Endometrial microvascular endothelial cells (primary cell): ENCODE results near the gene SDF4. TPM values are rescaled to one million over a fixed set of nuclear protein-coding genes. Genes with fewer than 3 reads are reported as not detected.
"Not testable (repeated sequence)": the region's sequence is repeated elsewhere in the genome, so short reads cannot be mapped to it uniquely, and the experiment has no call there.

Experiments
- in situ Hi-C: cut with HindIII; loops from 2 replicates; pipeline ENCODE4 v1.10.0; 2017; ENCODE audit warnings: low sequenced_read_pairs, low pct_unique_long_range_greater_than_20kb; ENCODE audit errors: inconsistent ontology term
- total RNA-seq: library from RNA; depleted of rRNA; stranded (reverse); fragments of >200 nt; gene quantifications from one replicate; pipeline ENCODE4 v1.2.3, GENCODE V29; 2015; ENCODE audit errors: inconsistent ontology term

The SDF4 gene
- total RNA-seq, 1 donor from 2014 or later: 186 TPM

- in situ Hi-C loops: no loop called here
These were observed 29.2 kb upstream of the SDF4 start for GRCh38 chr1:1260843-1261560.

- in situ Hi-C loops: no loop called here
These were observed 28.3 kb upstream of the SDF4 start for GRCh38 chr1:1259951-1260600.

- in situ Hi-C loops: no loop called here
These were observed 27.7 kb upstream of the SDF4 start for GRCh38 chr1:1259540-1259939.

GRCh38 chr1:1259119-1259488, 27.3 kb upstream of the SDF4 start:
- in situ Hi-C loops: no loop called here

DNA sequence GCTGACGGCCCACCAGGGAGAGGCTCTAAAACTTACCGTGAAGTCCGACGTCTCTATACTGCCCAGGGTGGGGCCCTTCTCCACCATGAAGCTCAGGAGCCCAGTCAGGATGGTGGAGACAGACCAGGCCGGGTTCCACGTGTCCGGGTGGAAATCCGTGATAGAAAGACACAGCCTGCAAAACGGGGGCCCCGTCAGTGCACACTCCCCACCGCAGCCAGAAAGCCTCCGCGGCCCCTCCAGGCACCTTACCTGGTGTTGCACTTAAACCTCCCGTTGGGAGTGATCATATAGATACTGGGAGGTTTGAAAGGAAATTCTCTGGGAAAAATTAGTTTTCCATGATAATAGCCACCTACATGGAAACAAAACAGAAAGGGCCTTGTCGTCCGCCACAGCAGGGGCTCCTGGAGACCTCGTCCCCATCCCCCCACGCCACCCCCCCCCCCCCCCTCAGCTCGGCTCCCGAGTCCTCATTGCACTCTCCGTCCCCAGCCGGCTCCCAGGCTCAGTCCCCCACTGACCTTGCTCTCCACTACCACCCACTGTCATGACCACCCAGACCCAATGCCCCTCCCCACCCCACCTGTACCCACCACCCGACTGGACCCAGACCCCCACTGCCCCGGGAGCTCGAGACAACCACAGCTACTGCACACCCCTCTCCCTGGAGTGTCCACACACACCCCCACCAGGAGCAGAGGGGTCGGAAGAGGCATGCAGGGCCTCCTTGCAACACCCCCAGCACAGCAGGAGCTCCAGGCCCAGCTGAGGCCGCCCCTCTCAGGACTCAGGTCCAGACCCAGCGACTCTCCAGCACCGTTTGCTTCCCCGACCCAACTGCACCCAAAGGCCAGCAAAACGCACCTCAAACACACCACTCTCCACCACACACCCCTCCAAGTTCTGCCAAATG, 25.4 kb upstream of the SDF4 start:
- in situ Hi-C loops: no loop called here

DNA sequence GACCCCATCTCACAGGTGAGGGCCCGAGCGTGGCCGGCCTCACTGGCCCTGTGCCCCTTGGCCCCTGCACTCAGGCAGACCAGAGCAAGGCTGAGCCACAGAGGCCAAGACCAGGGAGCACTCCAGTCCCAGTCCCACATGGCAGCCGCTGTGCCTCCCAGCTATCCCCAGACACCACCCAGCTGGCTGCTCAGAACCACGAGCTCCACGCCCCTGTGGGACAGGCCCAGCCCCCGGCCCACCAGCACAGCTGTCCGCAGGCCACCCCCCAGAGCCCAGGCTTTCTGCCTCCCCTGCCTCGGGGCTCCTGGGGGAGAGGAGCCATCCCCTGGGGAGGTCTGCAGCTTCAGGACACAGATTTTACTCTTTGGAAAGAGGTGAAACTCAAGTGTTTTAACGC, 23.8 kb upstream of the SDF4 start:
- in situ Hi-C loops: no loop called here

- in situ Hi-C loops: no loop called here
These were observed 23.3 kb upstream of the SDF4 start for GRCh38 chr1:1255078-1255477.

GRCh38 chr1:1254667-1254998, 22.8 kb upstream of the SDF4 start:
- in situ Hi-C loops: no loop called here

DNA sequence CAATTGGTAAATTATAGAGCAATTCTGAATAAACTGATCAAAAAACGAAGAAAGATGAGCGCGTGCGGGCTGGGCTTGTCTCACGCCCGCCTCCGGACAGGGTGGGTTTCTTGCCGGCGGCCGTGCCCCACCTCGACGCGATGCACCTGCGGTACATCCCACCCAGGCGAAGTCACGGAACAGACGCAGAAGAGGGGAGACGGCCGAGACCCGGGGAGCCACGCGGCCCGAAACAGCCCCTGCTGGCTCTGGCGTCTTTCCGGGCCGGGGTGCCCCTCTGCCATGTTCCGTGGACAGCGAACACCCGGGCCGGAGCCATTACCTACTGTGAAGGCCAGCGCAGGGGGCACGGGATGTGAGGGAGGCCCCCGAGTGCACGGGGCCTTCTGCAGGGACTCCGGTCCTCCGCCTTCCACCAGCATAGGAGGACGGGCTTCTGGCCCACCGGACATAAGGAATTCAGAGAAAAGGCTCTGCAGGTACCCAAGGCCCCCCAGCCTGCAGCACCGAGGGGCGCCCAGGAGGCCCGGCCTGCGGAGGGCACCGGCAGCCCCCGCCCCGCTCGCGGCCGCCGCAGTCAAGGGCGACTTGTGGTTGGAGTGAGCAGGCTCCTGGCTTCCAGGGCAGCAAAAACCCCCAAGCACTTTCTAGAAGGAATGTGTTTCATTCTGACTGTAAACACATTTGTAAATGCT, 22.3 kb upstream of the SDF4 start:
- in situ Hi-C loops: no loop called here

DNA sequence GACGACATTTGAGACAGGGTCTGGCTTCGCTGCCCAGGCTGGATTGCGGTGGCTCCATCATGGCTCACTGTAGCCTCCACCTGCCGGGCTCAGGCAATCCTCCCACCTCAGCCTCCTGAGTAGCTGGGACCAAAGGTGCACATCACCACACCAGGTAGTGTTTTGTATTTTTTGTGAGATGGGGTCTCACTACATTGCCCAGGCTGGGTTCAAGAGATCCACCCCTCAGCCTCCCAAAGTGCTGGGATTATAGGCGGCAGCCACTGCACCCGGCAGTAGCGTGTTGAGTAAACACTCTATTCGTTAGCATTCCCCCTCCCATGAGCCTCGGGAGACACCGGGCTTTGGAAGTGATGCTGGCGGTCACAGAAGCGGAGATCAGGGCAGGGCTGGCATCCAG, 21.5 kb upstream of the SDF4 start:
- in situ Hi-C loops: no loop called here

GRCh38 chr1:1250786-1251284, 19.0 kb upstream of the SDF4 start:
- in situ Hi-C loops: no loop called here

DNA sequence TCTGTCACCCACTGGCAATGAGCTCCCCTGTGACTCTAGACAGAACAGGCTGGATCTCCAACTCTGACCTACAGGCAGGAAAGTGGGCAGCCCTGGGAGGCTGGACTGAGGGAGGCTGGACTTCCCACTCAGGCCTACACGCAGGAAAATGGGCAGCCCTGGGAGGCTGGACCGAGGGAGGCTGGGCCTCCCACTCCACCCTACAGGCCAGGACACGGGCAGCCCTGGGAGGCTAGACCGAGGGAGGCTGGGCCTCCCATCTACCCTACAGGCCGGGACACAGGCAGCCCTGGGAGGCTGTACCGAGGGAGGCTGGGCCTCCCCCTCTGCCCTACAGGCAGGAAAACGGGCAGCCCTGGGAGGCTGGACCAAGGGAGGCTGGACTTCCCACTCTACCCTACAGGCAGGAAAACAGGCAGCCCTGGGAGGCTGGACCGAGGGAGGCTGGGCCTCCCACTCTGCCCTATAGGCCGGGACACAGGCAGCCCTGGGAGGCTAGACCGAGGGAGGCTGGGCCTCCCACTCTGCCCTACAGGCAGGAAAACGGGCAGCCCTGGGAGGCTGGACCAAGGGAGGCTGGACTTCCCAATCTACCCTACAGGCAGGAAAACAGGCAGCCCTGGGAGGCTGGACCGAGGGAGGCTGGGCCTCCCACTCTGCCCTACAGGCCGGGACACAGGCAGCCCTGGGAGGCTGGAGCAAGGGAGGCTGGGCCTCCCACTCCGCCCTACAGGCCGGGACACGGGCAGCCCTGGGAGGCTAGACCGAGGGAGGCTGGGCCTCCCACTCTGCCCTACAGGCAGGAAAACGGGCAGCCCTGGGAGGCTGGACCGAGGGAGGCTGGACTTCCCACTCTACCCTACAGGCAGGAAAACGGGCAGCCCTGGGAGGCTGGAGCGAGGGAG, 16.5 kb upstream of the SDF4 start:
- in situ Hi-C loops: not testable (repeated sequence)

DNA sequence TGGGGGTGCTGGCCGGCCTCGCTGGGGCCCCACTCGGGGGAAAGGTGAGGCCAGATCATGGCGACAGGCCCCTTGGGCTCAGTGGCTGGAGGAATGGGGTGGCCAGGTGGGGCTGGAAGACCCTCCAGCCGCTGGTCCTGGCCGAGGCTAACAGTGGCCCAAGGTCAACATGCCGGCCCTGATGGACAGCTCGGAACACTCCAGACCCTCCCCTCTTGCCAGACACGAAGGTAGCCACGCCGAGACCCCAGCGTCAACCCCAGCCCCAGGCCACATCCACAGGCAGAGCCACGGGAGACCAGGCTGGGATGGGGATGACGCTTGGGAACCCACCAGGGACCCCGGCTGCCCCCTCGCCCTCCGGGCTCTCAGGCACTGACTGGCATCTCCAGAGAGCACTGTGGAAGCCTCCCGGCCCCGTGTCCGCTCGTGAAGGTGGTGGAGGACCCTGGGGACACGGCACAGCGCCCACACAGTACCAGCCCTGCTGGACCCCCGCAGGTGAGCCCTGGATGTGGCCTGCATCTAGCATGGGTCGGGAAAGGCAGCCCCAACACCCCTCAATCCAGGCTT, 15.6 kb upstream of the SDF4 start:
- in situ Hi-C loops: no loop called here

- in situ Hi-C loops: no loop called here
These were observed 15.0 kb upstream of the SDF4 start, which contains the start of gene C1QTNF12 for GRCh38 chr1:1246577-1247340. Gene C1QTNF12, minus strand, starts transcription at chr1:1246722. Its CDS starts 32 bp downstream, at chr1:1246690.

DNA sequence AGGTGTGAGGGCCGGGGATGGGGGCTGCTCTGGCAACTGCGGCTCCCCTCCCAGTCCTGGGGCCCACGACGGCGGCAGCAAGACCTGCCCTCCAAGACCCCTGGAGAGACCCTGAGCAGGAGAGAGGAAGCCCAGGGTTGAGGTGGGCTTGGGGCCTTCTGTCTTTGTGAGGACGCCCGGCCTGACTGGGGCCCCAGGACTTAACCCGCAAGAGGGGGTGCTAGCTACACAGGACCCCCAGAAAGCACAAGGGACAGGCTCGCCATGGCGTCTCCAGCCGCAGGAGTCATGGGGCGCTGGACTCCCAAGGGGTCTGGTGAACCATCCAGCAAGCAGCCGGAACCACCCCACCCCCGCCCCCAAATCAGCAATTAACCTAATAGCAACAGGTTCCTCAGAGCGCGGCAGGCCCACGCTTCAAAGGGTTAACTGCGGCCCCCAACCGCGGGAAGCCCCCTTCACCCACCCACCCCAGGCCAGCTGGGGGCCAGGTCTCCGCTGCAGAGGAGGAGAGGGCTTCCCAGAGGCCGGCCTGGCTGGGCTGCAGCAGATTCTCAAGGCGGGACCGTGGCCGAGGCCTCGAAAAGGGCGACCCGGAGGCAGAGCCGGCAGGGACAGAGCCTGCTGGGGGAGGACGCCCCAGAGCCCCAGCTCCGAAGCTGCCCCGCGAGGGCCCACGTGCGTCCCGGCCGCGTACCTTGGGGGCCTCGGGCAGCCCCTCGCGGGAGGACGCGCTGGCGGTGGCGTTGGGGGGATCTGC, 14.2 kb upstream of the SDF4 start:
- in situ Hi-C loops: no loop called here

- in situ Hi-C loops: no loop called here
These were observed 13.5 kb upstream of the SDF4 start for GRCh38 chr1:1245178-1245816.
